ENCODE data around the gene GLI3.
A peak's percentile ranks its signal among the peaks of the same experiment; 100 is the strongest.

GLI3 gene

DNA sequence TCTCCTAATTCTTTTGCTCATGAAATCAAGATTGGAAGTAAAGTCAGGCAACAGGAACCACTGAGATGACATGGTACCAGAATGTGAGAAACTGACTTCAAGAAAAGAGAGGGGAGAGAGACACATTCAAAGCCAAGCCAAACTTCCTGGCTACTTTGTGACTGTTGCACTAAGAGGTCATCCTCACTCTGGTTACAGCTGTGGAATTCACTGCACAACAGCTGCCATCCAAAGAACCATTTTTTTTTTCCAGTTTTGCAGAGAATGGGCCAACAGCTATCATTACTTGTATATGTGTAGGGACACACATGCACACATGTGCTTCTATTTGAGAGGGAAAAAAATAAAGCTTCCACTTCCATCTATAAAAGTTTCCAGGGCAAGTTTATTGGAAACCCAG is 203.5 kb downstream of the GLI3 start:
- no peak for DNase-seq (ENCODE audit: low spot score)

- DNase-seq (ENCODE audit: low spot score), result no peak
These were observed 207.6 kb downstream of the GLI3 start for GRCh38 chr7:42029405-42029804.

- DNase-seq (ENCODE audit: low spot score), result no peak
These were observed 209.5 kb downstream of the GLI3 start for GRCh38 chr7:42027521-42027920.

DNA sequence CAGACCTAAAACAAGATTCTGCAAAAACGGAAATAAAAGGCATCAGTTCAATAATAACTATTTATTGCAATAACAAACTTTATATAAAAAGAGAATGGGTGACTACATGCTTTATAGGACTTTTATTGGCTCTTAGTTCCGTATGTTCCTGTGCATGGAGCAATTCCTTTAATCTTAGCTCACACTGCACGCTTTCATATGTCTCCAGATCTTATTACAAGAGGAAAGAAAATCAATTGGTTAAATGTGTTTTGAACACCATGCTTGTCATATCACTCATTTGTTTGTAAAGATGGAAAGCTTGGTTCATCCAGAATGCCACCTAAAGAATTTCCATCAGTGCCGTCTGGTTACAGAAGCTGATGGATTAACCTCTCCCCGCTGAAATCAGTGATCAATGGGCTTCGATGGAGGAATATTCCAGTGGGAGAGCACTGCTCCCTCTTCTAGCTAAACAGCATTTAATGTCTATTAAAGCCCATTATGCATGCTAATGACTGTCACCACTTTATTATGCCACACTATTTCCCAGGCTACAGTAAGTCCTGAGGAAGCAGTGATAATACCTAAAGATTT is 210.3 kb downstream of the GLI3 start:
- DNase-seq (ENCODE audit: low spot score), result no peak

DNA sequence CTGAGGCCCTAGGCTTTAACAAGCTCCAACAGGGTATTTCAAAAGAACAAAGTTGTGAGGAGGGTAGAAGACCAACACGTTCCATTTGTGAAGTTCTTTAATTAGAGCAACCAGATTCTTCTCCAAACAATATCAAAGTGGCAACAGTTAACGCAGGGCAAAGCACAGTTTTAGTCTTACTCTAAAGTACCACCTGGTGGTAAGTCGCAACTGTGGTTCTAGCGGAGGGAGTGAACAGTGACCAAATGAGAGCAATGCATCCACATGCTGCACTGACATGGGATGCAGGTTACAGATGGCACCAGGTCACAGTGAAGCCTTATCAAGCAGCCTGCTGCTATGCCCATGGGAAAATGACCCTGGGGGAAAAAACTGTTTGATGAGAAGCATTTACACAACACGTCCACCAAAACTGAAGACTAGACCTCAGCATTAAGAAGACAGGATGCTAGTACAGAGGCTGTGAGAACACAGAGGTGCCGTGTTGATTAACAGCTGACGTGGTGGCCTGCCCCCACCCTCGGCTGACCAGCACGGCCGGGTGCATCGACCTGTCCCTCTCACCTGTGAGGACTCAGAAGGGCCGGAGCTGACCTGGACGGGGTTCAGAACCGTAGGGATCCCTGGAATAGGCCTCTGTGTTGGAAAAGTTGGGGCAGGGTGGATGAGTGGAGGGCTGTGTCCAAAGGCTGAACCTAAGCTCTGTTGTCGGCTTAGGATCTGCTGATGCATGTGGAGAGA is 211.2 kb downstream of the GLI3 start:
- no peak for DNase-seq (ENCODE audit: low spot score)

GRCh38 chr7:42024537-42024936 is 212.5 kb downstream of the GLI3 start:
- DNase-seq (ENCODE audit: low spot score), result no peak

- no peak for DNase-seq (ENCODE audit: low spot score)
These were observed 213.7 kb downstream of the GLI3 start for GRCh38 chr7:42023262-42023661.

GRCh38 chr7:42022791-42023190 is 214.2 kb downstream of the GLI3 start:
- DNase-seq (ENCODE audit: low spot score), result no peak

- DNase-seq (ENCODE audit: low spot score), result no peak
These were observed 215.0 kb downstream of the GLI3 start for GRCh38 chr7:42022056-42022455.

DNA sequence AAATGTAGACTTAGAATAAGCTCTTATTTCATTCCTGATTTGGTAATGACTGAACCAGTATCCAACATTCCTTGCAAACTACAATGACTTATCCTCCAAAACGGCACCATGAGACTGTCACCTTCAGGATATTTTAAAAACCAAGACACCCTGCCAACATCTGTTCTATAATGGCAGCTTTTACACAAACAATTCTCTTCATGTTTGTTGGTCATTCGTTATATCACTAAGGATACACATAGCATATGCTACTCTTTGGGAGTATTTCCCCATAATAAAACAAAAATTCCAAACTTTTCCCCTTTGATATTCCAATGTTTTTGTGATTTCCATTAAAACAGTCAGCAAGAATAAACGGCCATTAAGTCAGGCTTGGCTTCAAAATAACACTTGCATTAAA is 215.4 kb downstream of the GLI3 start:
- DNase-seq (ENCODE audit: low spot score), result no peak

DNA sequence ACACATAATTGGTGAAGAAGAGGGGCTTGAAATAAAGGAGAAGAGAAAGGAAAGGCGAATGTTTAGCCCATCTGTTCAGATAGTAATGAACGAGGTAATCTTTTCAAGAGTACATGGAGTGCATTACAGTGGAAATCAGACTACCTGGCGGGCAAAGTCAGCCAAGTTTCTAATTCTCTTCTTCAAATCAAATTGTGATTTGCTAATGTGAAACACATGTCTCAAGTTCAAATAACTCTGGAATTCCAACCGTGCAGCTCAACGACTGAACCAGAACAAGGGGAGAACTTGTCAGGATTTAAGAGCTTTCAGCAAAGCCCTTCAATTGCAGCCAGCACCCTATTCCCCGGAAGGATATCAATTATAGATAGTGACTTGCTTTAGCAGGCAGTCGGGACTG is 216.9 kb downstream of the GLI3 start:
- no peak for DNase-seq (ENCODE audit: low spot score)

GRCh38 chr7:42017349-42017986 is 219.5 kb downstream of the GLI3 start:
- no peak for DNase-seq (ENCODE audit: low spot score)

DNA sequence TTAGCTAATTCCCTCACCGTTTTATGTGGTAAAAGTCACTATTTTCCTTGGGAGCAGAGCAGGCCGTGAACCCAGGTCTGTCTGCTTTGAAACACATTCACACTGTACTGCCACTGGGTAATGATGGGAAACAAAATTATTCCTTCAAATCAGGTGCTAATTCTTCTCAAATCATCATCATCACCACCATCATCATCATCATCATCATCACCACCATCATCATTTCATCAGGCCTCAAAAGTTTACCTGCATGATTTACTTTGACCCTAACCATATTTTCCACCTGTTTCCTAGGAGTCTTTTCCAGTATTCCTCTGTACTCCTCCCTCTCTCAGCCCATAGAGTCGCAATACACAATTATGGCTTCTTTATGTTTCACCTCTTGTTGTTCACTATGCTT is 220.5 kb downstream of the GLI3 start:
- DNase-seq (ENCODE audit: low spot score), result no peak

GRCh38 chr7:42014625-42015618 is 222.1 kb downstream of the GLI3 start:
- peak; percentile 6 for DNase-seq (ENCODE audit: low spot score)

- DNase-seq (ENCODE audit: low spot score), result no peak
These were observed 224.1 kb downstream of the GLI3 start for GRCh38 chr7:42012786-42013360.

- DNase-seq (ENCODE audit: low spot score), result no peak
These were observed 224.7 kb downstream of the GLI3 start for GRCh38 chr7:42012313-42012712.

GRCh38 chr7:42011846-42012245 is 225.2 kb downstream of the GLI3 start:
- DNase-seq (ENCODE audit: low spot score), result no peak

- no peak for DNase-seq (ENCODE audit: low spot score)
These were observed 226.3 kb downstream of the GLI3 start for GRCh38 chr7:42010751-42011150.

DNA sequence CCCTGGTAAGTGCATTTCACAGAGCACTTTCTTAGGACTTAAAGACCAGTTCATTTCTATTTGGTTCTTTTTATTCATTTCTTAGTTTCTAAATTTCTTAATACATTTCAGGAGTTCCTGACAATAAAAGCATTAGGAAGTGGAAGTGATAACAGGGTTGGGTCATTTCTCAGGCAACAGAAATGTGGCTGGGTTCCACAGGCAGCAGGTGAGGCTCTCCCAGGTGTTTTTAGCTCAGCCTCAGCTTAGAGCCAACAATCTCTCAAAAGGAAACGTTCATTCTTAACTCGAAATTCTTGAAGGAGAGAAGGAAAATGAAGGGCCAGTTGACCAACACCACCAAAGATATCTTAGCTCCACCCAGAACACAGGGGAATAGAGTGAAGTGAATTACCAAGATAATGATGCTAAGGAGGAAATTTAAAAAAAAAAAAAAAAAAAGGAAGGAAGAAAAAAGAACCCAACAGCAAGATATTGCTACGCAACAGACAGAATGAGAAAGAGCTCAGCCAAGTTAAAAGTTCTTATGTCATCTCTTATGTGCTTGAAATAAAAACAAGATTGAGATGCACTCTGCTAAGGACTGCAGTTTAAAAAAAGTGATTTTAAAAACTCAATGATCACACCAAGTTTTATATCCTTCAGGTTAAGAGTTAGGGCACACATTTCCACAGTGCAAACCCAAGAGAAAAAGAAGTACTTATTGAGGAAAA is 230.1 kb downstream of the GLI3 start:
- no peak for DNase-seq (ENCODE audit: low spot score)

DNA sequence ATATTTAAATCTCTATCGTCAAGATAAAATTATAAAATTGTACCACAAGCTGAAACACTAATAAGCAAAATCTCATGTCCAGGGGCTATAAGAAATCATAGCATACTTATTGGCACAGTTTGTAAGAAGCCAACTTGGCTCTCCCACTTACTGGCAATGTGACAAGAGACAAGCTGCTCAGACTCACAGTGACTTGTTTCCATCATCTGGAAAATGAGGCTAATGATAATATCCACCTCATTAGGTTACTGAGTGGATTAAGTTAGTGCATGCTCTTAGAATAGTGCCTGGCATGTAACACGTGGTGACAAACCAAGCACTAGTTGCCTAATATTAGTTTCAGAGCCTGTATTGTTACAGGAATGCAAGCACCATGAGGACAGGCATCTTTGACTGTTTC is 234.4 kb downstream of the GLI3 start:
- DNase-seq (ENCODE audit: low spot score), result no peak

GRCh38 chr7:41999736-42000283 is 237.2 kb downstream of the GLI3 start:
- DNase-seq (ENCODE audit: low spot score), result no peak

Measured in CD4-positive, alpha-beta T cell treated with Interleukin-2 at 100 ng/mL for 4 hours (primary cell).